ENCODE results near the gene LINS1. TPM values are rescaled to one million over a fixed set of nuclear protein-coding genes. Genes with fewer than 3 reads are reported as not detected.
"Not testable (repeated sequence)": the region's sequence is repeated elsewhere in the genome, so short reads cannot be mapped to it uniquely, and the experiment has no call there.

LINS1 gene
- total RNA-seq, 1 donor = 116 TPM

- not testable (repeated sequence) for H3K4me1 ChIP-seq (ENCODE audit: insufficient read depth, low read length); H3K27me3 ChIP-seq (ENCODE audit: insufficient read depth, low read length); H3K4me3 ChIP-seq (ENCODE audit: low read length)
- peaks cover 19% of the 10 kb centered on the region for H3K9me3 ChIP-seq (ENCODE audit: low read depth, low read length)
Measured at GRCh38 chr15:100591163-100591562, 10.8 kb downstream of the LINS1 start.

DNA sequence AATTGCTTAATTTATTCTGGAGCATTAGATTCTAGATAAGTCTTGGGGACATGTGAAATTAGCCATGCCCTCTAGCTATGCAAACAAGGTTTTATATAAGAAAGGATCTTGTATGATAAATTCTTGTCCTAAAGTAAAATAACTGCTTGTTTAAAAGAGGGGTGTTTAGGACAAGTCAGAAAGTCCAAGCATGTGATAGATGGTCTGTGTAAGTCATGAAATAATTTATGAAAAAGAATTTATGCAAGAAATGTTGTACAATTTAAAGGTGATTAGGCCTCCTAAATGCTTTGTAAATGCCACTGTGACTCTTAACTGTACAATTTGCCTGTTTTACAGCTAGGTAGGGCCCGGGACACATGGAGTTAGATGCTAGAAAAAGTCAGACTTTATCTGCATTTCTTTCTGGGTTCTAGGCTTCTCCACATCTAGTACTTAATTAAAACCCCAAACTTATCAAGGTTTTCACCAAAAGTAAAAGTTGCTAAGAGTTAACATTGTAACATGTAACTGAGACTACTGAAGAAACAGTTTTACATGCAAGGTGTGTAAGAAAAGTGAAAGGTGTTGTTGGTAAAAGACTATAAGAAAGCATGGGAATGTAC lies 13.2 kb downstream of the LINS1 start:
- no peak overlapping the region for H3K4me3 ChIP-seq (ENCODE audit: low read length)
- no peaks in the 10 kb centered on the region for H3K4me1 ChIP-seq (ENCODE audit: insufficient read depth, low read length)
- no peaks in the 10 kb centered on the region for H3K27me3 ChIP-seq (ENCODE audit: insufficient read depth, low read length)
- H3K9me3 ChIP-seq (ENCODE audit: low read depth, low read length) = peaks cover 19% of the 10 kb centered on the region

GRCh38 chr15:100580414-100580813 lies 21.6 kb downstream of the LINS1 start:
- H3K4me1 ChIP-seq (ENCODE audit: insufficient read depth, low read length) = no peaks in the 10 kb centered on the region
- no peak overlapping the region for H3K4me3 ChIP-seq (ENCODE audit: low read length)
- no peaks in the 10 kb centered on the region for H3K27me3 ChIP-seq (ENCODE audit: insufficient read depth, low read length)

DNA sequence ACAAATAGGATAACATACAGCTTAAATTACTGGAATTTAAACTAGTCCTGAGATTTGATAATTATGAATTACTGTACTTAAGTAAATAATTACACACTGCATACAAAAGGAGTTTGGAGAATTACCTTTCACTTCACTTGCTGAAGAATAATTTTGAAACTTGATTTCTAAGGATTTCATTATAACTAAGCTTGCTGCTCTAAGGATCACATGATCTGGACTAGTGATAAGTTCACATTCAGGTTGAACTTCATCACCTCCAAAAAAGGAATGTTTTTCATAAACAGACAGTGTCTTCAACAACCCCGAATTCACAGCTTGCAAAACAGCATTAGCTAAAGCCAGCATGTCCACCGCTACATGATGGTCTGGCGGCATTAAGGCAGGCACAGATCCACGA lies 28.5 kb downstream of the LINS1 start:
- Histone ChIP-seq H3K9me3 (ENCODE audit: low read depth, low read length) (no peaks in the 10 kb centered on the region), H3K4me1 (ENCODE audit: insufficient read depth, low read length) (no peaks in the 10 kb centered on the region), H3K27me3 (ENCODE audit: insufficient read depth, low read length) (no peaks in the 10 kb centered on the region), H3K4me3 (ENCODE audit: low read length) (no peak overlapping the region)

More at GRCh38 chr15:100580414-100580813, 21.6 kb downstream of the LINS1 start:
- H3K9me3 ChIP-seq (ENCODE audit: low read depth, low read length) = no peaks in the 10 kb centered on the region

DNA sequence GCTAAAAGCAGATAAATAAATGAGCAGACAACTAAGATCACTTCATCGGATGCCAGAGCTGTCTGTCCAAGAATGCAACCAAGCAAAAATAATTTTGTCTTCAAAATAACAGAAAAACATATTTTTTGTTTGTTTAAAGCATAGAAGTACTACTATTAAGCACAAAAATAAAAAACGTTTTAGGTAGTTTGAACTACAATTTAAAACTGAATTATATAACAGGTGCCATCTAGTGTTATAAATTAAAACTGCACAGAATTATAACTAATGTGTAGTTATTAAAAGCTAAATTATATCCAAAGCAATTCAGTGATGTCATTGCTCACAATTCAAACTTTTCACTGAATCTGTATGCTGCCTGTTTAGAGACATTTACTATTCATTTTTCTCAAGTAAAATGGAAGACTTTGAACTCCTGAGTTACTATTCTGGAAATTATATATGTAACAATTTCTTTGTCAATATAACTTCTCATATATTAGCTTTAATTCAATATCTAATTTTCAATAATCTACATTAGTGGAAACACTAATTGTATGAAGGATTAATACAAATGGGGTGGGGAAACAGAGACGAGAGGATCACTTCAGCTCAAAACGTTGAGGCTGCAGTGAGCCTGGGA lies 29.5 kb downstream of the LINS1 start:
- Histone ChIP-seq H3K27me3 (ENCODE audit: insufficient read depth, low read length) (no peaks in the 10 kb centered on the region), H3K4me3 (ENCODE audit: low read length) (no peak overlapping the region), H3K9me3 (ENCODE audit: low read depth, low read length) (no peaks in the 10 kb centered on the region), H3K4me1 (ENCODE audit: insufficient read depth, low read length) (no peaks in the 10 kb centered on the region)

DNA sequence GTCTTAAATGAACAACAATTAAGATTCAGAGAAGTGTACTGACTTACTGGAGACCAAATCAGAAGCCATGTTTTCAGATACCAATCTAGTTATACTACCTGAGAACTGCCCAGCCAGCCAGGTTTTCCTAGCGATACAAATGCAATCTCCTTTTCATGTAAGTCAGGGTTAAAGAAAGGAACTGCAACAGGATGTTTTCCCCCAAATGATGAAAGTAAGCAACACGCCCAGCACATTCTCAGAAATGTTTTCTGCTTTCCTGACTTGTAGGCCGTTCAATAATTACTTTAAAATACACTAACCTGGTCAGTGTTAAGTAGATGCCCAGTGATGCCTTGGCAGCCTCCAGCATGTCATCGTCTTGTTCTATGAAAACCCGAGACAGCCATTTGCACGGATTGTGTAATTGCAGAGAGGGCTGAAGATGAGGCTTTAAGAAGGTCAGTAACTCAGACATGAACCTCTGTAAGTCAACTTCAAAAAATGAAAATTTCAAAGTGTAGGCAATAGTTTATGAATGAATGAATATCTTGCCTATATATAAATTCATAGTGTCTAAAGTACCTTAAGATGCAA lies 30.3 kb downstream of the LINS1 start:
- Histone ChIP-seq H3K4me3 (ENCODE audit: low read length) (no peak overlapping the region), H3K9me3 (ENCODE audit: low read depth, low read length) (no peaks in the 10 kb centered on the region)

GRCh38 chr15:100570735-100571313 lies 31.2 kb downstream of the LINS1 start:
- H3K4me3 ChIP-seq (ENCODE audit: low read length) = no peak overlapping the region
- no peaks in the 10 kb centered on the region for H3K27me3 ChIP-seq (ENCODE audit: insufficient read depth, low read length)
- H3K4me1 ChIP-seq (ENCODE audit: insufficient read depth, low read length) = peaks cover 1% of the 10 kb centered on the region
- H3K9me3 ChIP-seq (ENCODE audit: low read depth, low read length) = no peaks in the 10 kb centered on the region

More for the DNA sequence above, 30.3 kb downstream of the LINS1 start:
- no peaks in the 10 kb centered on the region for H3K4me1 ChIP-seq (ENCODE audit: insufficient read depth, low read length)
- no peaks in the 10 kb centered on the region for H3K27me3 ChIP-seq (ENCODE audit: insufficient read depth, low read length)

- no peak overlapping the region for H3K4me3 ChIP-seq (ENCODE audit: low read length)
- H3K4me1 ChIP-seq (ENCODE audit: insufficient read depth, low read length) = peaks cover 6% of the 10 kb centered on the region
- no peaks in the 10 kb centered on the region for H3K9me3 ChIP-seq (ENCODE audit: low read depth, low read length)
- H3K27me3 ChIP-seq (ENCODE audit: insufficient read depth, low read length) = no peaks in the 10 kb centered on the region
Measured at GRCh38 chr15:100570275-100570674, 31.7 kb downstream of the LINS1 start.

DNA sequence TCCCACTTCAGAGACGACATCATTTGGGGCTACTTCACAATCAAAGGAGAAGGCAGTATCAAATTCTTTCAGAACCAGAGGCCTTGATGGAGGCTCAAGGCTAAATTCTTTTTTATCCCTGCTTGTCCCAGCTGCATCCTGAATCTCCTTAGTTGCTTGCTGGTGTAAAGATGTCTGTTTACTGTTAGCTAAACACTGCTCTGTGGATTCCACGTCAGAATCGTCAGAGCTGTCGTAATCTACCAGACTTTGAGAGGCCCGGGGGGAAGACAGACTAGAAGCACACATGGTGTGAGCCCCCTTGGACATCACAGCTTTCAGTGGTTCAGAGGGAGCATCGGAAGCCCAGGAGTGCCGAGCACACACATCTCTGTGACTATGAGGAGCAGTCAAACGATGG lies 32.6 kb downstream of the LINS1 start:
- H3K9me3 ChIP-seq (ENCODE audit: low read depth, low read length) = no peaks in the 10 kb centered on the region
- no peaks in the 10 kb centered on the region for H3K27me3 ChIP-seq (ENCODE audit: insufficient read depth, low read length)
- peaks cover 6% of the 10 kb centered on the region for H3K4me1 ChIP-seq (ENCODE audit: insufficient read depth, low read length)
- no peak overlapping the region for H3K4me3 ChIP-seq (ENCODE audit: low read length)

DNA sequence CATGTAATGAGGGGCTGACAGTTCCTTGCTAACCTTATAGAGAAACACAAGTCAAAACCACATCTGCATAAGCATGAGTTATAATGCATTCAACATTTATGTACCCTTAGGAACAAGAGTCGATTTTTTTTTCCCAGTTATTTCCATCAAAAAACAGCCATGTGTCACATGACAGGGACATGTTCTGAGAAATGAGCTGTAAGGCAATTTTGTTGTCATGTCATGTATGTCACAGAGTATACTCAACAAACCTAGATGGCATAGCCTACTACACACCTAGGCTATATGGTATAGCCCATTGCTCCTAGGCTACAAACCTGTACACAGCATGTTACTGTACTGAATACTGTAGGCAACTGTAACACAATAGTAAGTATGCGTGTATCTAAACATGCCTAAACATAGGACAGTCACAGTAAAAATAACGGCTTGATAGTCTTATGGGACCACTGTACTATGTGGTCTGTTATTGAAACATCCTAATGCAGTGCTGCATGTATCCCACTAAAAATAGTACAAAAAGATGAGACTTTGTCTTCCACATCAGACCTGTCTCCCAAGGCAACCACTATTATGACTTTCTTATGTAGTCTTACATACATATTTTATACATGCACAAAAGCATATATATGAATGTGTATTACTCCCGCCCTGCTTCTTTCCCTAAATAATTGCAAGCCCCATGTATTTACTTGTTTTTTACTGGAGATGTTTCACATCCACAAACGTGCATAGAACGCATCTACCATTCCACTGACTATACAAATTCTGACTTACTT lies 34.9 kb downstream of the LINS1 start:
- Histone ChIP-seq H3K9me3 (ENCODE audit: low read depth, low read length) (no peaks in the 10 kb centered on the region), H3K4me1 (ENCODE audit: insufficient read depth, low read length) (peaks cover 6% of the 10 kb centered on the region), H3K27me3 (ENCODE audit: insufficient read depth, low read length) (no peaks in the 10 kb centered on the region), H3K4me3 (ENCODE audit: low read length) (no peak overlapping the region)

- peaks cover 12% of the 10 kb centered on the region for H3K4me1 ChIP-seq (ENCODE audit: insufficient read depth, low read length)
- H3K4me3 ChIP-seq (ENCODE audit: low read length) = no peak overlapping the region
- no peaks in the 10 kb centered on the region for H3K9me3 ChIP-seq (ENCODE audit: low read depth, low read length)
- H3K27me3 ChIP-seq (ENCODE audit: insufficient read depth, low read length) = no peaks in the 10 kb centered on the region
Measured at GRCh38 chr15:100565591-100565990, 36.4 kb downstream of the LINS1 start.

DNA sequence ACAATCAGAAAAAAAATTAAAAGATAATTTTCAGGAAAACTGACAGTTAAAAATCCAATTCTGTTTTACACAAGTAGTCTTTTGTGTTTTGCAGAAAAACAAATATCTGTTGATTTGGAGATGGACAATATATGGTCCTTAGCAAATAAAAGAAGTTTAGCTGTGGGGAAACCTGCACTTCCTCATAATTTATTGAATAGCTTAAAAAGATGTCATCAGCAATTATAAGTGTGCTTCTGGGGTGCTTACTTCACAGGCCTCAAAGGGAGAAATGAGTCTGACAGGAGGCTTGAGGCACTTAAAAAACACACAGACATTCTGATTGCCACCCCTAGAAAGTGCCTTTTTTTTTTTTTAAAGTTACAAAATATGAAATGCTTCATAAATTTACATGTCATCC lies 41.7 kb downstream of the LINS1 start:
- Histone ChIP-seq H3K4me1 (ENCODE audit: insufficient read depth, low read length) (peaks cover 25% of the 10 kb centered on the region), H3K9me3 (ENCODE audit: low read depth, low read length) (no peaks in the 10 kb centered on the region), H3K27me3 (ENCODE audit: insufficient read depth, low read length) (no peaks in the 10 kb centered on the region), H3K4me3 (ENCODE audit: low read length) (no peak overlapping the region)

DNA sequence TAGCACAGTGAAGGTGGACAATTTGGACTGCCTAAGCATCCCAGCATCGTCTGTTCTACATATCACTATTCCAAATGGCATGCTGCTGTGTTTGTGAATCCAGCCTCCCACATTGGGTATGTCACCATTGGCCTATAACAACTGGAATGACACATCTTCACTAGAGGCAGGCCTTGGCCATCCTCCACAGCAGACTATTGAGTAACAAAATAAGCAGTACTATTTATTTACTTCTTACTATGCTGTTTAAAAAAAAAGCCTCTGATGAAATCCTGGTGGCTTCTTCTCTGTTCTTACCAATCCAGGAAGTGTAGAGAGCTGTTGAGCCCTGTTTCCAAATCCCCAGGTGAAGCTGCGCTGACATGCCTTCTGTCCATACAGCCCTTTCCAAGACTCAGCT lies 42.7 kb downstream of the LINS1 start:
- Histone ChIP-seq H3K27me3 (ENCODE audit: insufficient read depth, low read length) (no peaks in the 10 kb centered on the region), H3K9me3 (ENCODE audit: low read depth, low read length) (no peaks in the 10 kb centered on the region), H3K4me1 (ENCODE audit: insufficient read depth, low read length) (peaks cover 25% of the 10 kb centered on the region), H3K4me3 (ENCODE audit: low read length) (no peak overlapping the region)

- Histone ChIP-seq H3K27me3 (ENCODE audit: insufficient read depth, low read length) (no peaks in the 10 kb centered on the region), H3K4me3 (ENCODE audit: low read length) (no peak overlapping the region), H3K4me1 (ENCODE audit: insufficient read depth, low read length) (peaks cover 25% of the 10 kb centered on the region), H3K9me3 (ENCODE audit: low read depth, low read length) (no peaks in the 10 kb centered on the region)
Measured at GRCh38 chr15:100558771-100559254, 43.2 kb downstream of the LINS1 start.

DNA sequence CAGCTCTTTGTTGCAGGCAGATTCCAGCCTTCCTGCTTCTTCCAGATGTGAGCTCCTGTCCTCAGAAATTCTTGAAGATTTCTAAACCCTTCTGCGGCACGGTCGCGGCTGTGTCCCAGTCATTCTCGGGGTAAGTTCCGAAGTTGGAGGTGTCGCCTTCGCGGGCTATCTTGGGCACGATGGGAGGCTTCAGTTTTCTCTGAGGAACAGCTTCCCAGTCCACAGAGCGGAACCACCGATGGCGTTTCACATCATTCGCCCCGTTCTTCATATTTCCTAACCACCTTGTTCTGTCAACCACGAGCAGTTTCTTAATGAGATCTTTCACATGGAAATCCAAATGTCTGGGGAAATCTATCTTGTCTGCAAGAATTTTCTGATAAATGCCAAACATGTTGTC lies 48.5 kb downstream of the LINS1 start:
- no peaks in the 10 kb centered on the region for H3K9me3 ChIP-seq (ENCODE audit: low read depth, low read length)
- no peak overlapping the region for H3K4me3 ChIP-seq (ENCODE audit: low read length)

More for the DNA sequence above, 48.5 kb downstream of the LINS1 start:
- no peaks in the 10 kb centered on the region for H3K27me3 ChIP-seq (ENCODE audit: insufficient read depth, low read length)
- no peaks in the 10 kb centered on the region for H3K4me1 ChIP-seq (ENCODE audit: insufficient read depth, low read length)

Measured in mononuclear cell (primary cell).